ENCODE data around the gene CCDC117.
A peak's percentile ranks its signal among the peaks of the same experiment; 100 is the strongest.

The CCDC117 gene

DNA sequence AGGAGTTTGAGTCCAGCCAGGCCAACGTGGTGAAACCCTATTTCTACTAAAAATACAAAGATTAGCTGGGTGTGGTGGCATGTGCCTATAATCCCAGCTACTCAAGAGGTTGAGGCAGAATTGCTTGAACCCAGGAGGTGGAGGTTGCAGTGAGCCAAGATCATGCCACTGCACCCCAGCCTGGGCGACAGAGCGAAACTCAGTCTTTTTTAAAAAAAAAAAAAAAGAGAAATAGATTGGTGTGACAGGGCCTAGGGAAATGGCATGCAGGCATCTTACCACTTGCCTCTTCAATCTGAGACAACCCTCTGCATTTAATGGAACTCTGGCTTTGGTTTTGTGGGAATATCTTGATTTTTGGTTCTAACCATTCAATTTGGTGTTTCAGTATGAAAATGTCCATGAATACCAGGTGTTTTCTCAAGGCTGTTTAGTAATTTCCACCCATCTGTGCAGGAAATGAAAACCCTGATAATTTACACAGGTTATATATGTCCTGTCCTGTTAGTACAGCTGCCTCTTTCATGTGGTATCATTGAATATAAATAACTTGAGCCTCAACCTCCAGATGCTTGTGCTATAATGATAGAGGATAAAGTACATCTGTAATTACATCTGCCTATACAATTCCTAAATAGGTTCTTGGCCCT, 19.5 kb downstream of the CCDC117 start:
- TF ChIP-seq MYC (IDR thresholded peaks at IDR 0.05; ENCODE audit: low read depth, low read length) (no peak), POLR2A (IDR thresholded peaks at IDR 0.05; ENCODE audit: extremely low read depth, insufficient read length) (no peak)
- TF ChIP-seq, protein P1, sequence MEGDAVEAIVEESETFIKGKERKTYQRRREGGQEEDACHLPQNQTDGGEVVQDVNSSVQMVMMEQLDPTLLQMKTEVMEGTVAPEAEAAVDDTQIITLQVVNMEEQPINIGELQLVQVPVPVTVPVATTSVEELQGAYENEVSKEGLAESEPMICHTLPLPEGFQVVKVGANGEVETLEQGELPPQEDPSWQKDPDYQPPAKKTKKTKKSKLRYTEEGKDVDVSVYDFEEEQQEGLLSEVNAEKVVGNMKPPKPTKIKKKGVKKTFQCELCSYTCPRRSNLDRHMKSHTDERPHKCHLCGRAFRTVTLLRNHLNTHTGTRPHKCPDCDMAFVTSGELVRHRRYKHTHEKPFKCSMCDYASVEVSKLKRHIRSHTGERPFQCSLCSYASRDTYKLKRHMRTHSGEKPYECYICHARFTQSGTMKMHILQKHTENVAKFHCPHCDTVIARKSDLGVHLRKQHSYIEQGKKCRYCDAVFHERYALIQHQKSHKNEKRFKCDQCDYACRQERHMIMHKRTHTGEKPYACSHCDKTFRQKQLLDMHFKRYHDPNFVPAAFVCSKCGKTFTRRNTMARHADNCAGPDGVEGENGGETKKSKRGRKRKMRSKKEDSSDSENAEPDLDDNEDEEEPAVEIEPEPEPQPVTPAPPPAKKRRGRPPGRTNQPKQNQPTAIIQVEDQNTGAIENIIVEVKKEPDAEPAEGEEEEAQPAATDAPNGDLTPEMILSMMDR (IDR thresholded peaks at IDR 0.05; ENCODE audit: low read depth, low read length) = no peak
- TF ChIP-seq, protein P2, sequence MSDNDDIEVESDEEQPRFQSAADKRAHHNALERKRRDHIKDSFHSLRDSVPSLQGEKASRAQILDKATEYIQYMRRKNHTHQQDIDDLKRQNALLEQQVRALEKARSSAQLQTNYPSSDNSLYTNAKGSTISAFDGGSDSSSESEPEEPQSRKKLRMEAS (IDR thresholded peaks at IDR 0.05; ENCODE audit: low read depth, low read length) = no peak
- DNase-seq (ENCODE audit: low read depth) = no peak
- H3K4me3 ChIP-seq (ENCODE audit: low read depth, low read length) = no peak overlapping the region

DNA sequence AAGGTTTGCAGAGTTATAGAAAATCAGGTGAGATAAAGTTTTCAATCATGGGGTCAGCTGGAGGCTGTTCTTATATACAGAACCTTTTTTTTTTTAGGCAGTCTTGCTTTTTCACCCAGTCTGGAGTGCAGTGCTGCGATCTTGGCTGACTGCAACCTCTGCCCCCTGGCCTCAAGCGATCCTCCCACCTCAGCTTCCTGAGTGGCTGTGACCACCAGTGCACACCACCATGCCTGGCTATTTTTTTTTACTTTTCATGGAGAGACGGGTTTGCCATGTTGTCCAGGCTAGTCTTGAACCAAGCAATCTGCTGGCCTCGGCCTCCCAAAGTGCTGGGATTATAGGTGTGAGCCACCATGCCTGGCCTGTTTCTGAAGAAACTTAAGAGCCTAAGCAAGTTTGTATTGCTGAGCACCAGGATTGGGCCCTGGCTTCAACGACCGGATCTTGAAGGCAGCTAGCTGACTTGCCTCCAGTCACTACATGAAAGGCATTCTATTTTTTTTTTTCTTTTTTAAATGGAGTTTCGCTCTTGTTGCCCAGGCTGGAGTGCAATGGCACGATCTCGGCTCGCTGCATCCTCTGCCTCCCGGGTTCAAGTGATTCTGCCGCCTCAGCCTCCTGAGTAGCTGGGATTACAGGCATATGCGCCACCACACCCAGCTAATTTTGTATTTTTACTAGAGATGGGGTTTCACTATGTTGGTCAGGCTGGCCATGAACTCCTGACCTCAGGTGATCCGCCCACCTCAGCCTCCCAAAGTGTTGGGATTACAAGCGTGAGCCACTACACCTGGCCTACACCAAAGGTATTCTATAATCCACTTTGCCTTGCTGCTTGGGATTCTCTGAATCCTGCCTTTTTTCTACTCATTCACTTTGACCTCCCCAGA, 20.2 kb downstream of the CCDC117 start:
- H3K4me3 ChIP-seq (ENCODE audit: low read depth, low read length) = no peak overlapping the region
- DNase-seq (ENCODE audit: low read depth) = peak; percentile 62
- TF ChIP-seq, protein P2 (IDR thresholded peaks at IDR 0.05; ENCODE audit: low read depth, low read length) = no peak
- TF ChIP-seq MYC (IDR thresholded peaks at IDR 0.05; ENCODE audit: low read depth, low read length) (no peak), POLR2A (IDR thresholded peaks at IDR 0.05; ENCODE audit: extremely low read depth, insufficient read length) (no peak)
- TF ChIP-seq, protein P1 (IDR thresholded peaks at IDR 0.05; ENCODE audit: low read depth, low read length) = no peak

DNA sequence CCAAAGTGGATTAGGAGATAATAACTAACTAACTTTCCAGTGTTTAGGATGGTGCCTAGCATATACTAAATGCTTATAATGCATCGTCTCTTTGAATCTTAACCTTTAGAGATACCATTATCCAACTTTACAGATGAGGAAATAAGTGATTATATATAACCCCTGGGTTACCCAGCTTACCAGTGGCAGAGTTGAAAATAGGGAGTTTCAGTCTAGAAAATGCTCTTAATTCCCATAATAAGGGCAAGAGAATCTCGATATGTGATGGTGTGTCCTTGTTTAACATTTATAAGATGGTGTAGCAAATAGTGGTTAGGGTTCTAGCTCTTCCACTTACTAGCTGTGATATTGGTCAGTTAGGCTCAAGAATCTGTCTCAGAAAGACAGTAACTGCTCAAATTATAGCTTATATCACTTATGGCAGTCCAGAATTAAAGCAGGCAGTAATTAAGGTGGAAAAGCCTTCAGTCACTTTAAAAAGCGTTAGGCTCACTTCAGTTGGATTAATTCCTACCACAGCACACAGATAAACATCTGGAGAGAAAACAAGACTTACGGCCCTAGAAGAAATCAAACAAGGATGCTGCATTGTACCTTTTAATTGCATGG, 21.6 kb downstream of the CCDC117 start:
- DNase-seq (ENCODE audit: low read depth) = no peak
- TF ChIP-seq, protein P1 (IDR thresholded peaks at IDR 0.05; ENCODE audit: low read depth, low read length) = no peak
- TF ChIP-seq, protein P2 (IDR thresholded peaks at IDR 0.05; ENCODE audit: low read depth, low read length) = no peak
- TF ChIP-seq POLR2A (IDR thresholded peaks at IDR 0.05; ENCODE audit: extremely low read depth, insufficient read length) = no peak
- TF ChIP-seq MYC (IDR thresholded peaks at IDR 0.05; ENCODE audit: low read depth, low read length) = no peak
- H3K4me3 ChIP-seq (ENCODE audit: low read depth, low read length) = no peak overlapping the region

DNA sequence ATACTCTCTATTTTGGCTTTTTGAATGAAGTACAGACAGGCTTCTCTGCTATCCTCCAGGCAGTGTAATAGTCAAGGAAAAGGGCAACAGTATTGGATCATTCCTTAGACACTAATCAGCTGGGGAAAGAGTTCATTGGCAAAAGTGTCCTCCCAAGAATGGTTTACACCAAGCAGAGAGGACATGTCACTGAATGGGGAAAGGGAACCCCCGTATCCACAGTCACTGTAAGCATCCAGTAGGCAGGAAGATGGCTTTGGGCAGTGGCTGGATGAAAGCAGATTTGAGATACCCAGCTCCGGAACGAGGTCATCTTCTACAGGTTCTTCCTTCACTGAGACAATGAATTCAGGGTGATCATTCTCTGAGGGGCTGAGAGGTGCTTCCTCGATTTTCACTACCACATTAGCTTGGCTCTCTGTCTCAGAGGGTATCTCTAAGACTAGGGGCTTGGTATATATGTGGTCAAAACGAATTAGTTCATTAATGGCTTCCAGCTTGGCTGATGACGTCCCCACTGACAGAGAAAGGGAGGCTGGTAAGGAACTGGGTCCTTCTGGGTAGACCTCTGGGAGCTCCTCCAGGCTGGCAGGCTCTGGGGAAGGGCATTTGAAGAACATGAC, 22.7 kb downstream of the CCDC117 start:
- no peak for DNase-seq (ENCODE audit: low read depth)
- peak overlapping the region; percentile 25 for H3K4me3 ChIP-seq (ENCODE audit: low read depth, low read length)
- TF ChIP-seq, protein P2 (IDR thresholded peaks at IDR 0.05; ENCODE audit: low read depth, low read length) = no peak
- no peak for TF ChIP-seq MYC (IDR thresholded peaks at IDR 0.05; ENCODE audit: low read depth, low read length)
- no peak for TF ChIP-seq POLR2A (IDR thresholded peaks at IDR 0.05; ENCODE audit: extremely low read depth, insufficient read length)
- TF ChIP-seq, protein P1 (IDR thresholded peaks at IDR 0.05; ENCODE audit: low read depth, low read length) = no peak
